GM18519 (cell line): ENCODE data around the gene C2CD5.
"Not testable (repeated sequence)": the region's sequence is repeated elsewhere in the genome, so short reads cannot be mapped to it uniquely, and the experiment has no call there.

ENCODE experiments used
- ATAC-seq: cut with Tn5 transposase; IDR thresholded peaks from one replicate; pipeline ENCODE4 v1.9.1; 2021; ENCODE audit warnings: mild to moderate bottlenecking, moderate library complexity; ENCODE audit not compliant: unreplicated experiment, low FRiP score

Gene C2CD5

GRCh38 chr12:22481547-22482104 is 62.7 kb downstream of the C2CD5 start:
- no peak for ATAC-seq

GRCh38 chr12:22480814-22481213 is 63.5 kb downstream of the C2CD5 start:
- ATAC-seq = not testable (repeated sequence)

- no peak for ATAC-seq
These were observed 64.3 kb downstream of the C2CD5 start for GRCh38 chr12:22480016-22480415.

GRCh38 chr12:22477894-22478287 is 66.5 kb downstream of the C2CD5 start:
- peak; percentile 37 for ATAC-seq

GRCh38 chr12:22477166-22477893 is 67.0 kb downstream of the C2CD5 start:
- no peak for ATAC-seq

GRCh38 chr12:22476133-22476532 is 68.2 kb downstream of the C2CD5 start:
- ATAC-seq = no peak

GRCh38 chr12:22474970-22475720 is 69.2 kb downstream of the C2CD5 start:
- ATAC-seq = no peak

GRCh38 chr12:22473212-22473611 is 71.1 kb downstream of the C2CD5 start:
- ATAC-seq = no peak

GRCh38 chr12:22467190-22467589 is 77.2 kb downstream of the C2CD5 start:
- ATAC-seq = no peak

- no peak for ATAC-seq
These were observed 81.0 kb downstream of the C2CD5 start for GRCh38 chr12:22463306-22463705.

GRCh38 chr12:22461786-22462185 is 82.6 kb downstream of the C2CD5 start:
- ATAC-seq = no peak

- peak; percentile 68 for ATAC-seq
These were observed 84.4 kb downstream of the C2CD5 start for GRCh38 chr12:22459838-22460490.

- no peak for ATAC-seq
These were observed 85.9 kb downstream of the C2CD5 start for GRCh38 chr12:22458298-22458937.

- ATAC-seq = no peak
These were observed 87.3 kb downstream of the C2CD5 start for GRCh38 chr12:22457085-22457484.

GRCh38 chr12:22453511-22453910 is 90.8 kb downstream of the C2CD5 start:
- ATAC-seq = no peak

GRCh38 chr12:22447223-22447622 is 97.1 kb downstream of the C2CD5 start:
- ATAC-seq = no peak

GRCh38 chr12:22444317-22444665 is 100.1 kb downstream of the C2CD5 start:
- ATAC-seq = not testable (repeated sequence)

GRCh38 chr12:22443379-22444316 is 100.7 kb downstream of the C2CD5 start:
- peak; percentile 100 for ATAC-seq

GRCh38 chr12:22437031-22437806 is 107.1 kb downstream of the C2CD5 start:
- no peak for ATAC-seq
